Neural progenitor cell (in vitro differentiated cells): Measurements from ENCODE around the gene MTG1. TPM values are rescaled to one million over a fixed set of nuclear protein-coding genes. Genes with fewer than 3 reads are reported as not detected.

ENCODE experiments used
- DNase-seq: peaks from one replicate; pipeline ENCODE4 v3.0.0-alpha.2; 2016; ENCODE audit warnings: low spot score
- H2AFZ ChIP-seq: fragments of 200-600 bp; sonication (generic); replicated peaks from 2 replicates; pipeline ENCODE4 v1.6.1; 2016; ENCODE audit warnings: antibody characterized with exemption
- H3F3A ChIP-seq: fragments of 200-600 bp; sonication (generic); 2 replicates; pipeline ENCODE4 v1.6.1; 2016; ENCODE audit warnings: antibody characterized with exemption, low read depth
- H3K27ac ChIP-seq: fragments of 200-600 bp; sonication (generic); 2 replicates; pipeline ENCODE4 v1.5.1; 2016; ENCODE audit warnings: mild to moderate bottlenecking
- H3K27me3 ChIP-seq: fragments of 200-600 bp; sonication (generic); 2 replicates; pipeline ENCODE4 v1.6.1; 2016; ENCODE audit warnings: mild to moderate bottlenecking, moderate library complexity
- H3K36me3 ChIP-seq: fragments of 200-600 bp; sonication (generic); 2 replicates; pipeline ENCODE4 v1.5.1; 2016
- H3K4me1 ChIP-seq: fragments of 200-600 bp; sonication (generic); 2 replicates; pipeline ENCODE4 v1.6.1; 2016; ENCODE audit warnings: mixed run types
- H3K4me2 ChIP-seq: fragments of 200-600 bp; sonication (generic); 2 replicates; pipeline ENCODE4 v1.6.1; 2016
- H3K4me3 ChIP-seq: fragments of 200-600 bp; sonication (generic); 2 replicates; pipeline ENCODE4 v1.5.1; 2016
- H3K79me2 ChIP-seq: fragments of 200-600 bp; sonication (generic); 2 replicates; pipeline ENCODE4 v1.6.1; 2016; ENCODE audit warnings: low read depth
- H3K9ac ChIP-seq: fragments of 200-600 bp; sonication (generic); 2 replicates; pipeline ENCODE4 v1.6.1; 2016
- H3K9me3 ChIP-seq: fragments of 200-600 bp; sonication (generic); 2 replicates; pipeline ENCODE4 v1.5.1; 2016; ENCODE audit warnings: low read depth
- H4K20me1 ChIP-seq: fragments of 200-600 bp; sonication (generic); 2 replicates; pipeline ENCODE4 v1.6.1; 2016; ENCODE audit warnings: low read depth
- H3K27ac Mint-ChIP-seq: 3 replicates; pipeline ENCODE4 v1.8.0; 2021; ENCODE audit warnings: mixed read lengths
- H3K27me3 Mint-ChIP-seq: 2 replicates; pipeline ENCODE4 v1.8.0; 2022; ENCODE audit warnings: low read depth, mild to moderate bottlenecking, inconsistent platforms, moderate library complexity, mixed read lengths; ENCODE audit not compliant: insufficient read depth
- H3K36me3 Mint-ChIP-seq: 3 replicates; pipeline ENCODE4 v1.8.0; 2021; ENCODE audit warnings: mixed read lengths
- H3K4me1 Mint-ChIP-seq: 3 replicates; pipeline ENCODE4 v1.8.0; 2021; ENCODE audit warnings: mixed read lengths
- H3K4me3 Mint-ChIP-seq: 3 replicates; pipeline ENCODE4 v1.8.0; 2021; ENCODE audit warnings: mild to moderate bottlenecking, moderate library complexity, mixed read lengths
- H3K9me3 Mint-ChIP-seq: 3 replicates; pipeline ENCODE4 v1.8.0; 2020; ENCODE audit warnings: mixed read lengths
- CTCF ChIP-seq: fragments of 200-600 bp; sonication (generic); IDR thresholded peaks from 2 replicates; pipeline ENCODE4 v1.5.1; 2017; ENCODE audit warnings: antibody characterized with exemption, mild to moderate bottlenecking
- EZH2 ChIP-seq: fragments of 200-600 bp; sonication (generic); IDR thresholded peaks from 2 replicates; pipeline ENCODE4 v1.6.1; 2017; ENCODE audit warnings: antibody characterized with exemption, mild to moderate bottlenecking, moderate library complexity
- EZH2phosphoT487 ChIP-seq: fragments of 200-600 bp; sonication (generic); IDR thresholded peaks from 2 replicates; pipeline ENCODE4 v1.6.1; 2017; ENCODE audit warnings: antibody characterized with exemption
- total RNA-seq: library from RNA; depleted of rRNA; stranded (reverse); fragments of >200 nt; gene quantifications from 2 replicates; pipeline ENCODE4 v1.2.3, GENCODE V29; 2015; ENCODE audit warnings: low replicate concordance

MTG1 gene
- total RNA-seq, 1 donor from 2014 or later = 28.0 TPM

GRCh38 chr10:133441780-133442179 lies 47.8 kb downstream of the MTG1 start:
- no peaks in the 10 kb centered on the region for H3K27me3 ChIP-seq
- no peaks in the 10 kb centered on the region for H3K79me2 ChIP-seq
- Mint-ChIP-seq H3K9me3 (peaks cover 40% of the 10 kb centered on the region), H3K4me3 (no peak overlapping the region), H3K27me3 (peaks cover 7% of the 10 kb centered on the region), H3K27ac (no peak overlapping the region), H3K4me1 (no peaks in the 10 kb centered on the region), H3K36me3 (peaks cover 7% of the 10 kb centered on the region)
- H4K20me1 ChIP-seq = no peaks in the 10 kb centered on the region
- no peak overlapping the region for H3K9ac ChIP-seq
- H3K4me2 ChIP-seq = no peak overlapping the region
- no peak overlapping the region for H3K27ac ChIP-seq
- H2AFZ ChIP-seq = no peak overlapping the region
- no peaks in the 10 kb centered on the region for H3F3A ChIP-seq
- H3K9me3 ChIP-seq = no peaks in the 10 kb centered on the region
- no peaks in the 10 kb centered on the region for H3K4me1 ChIP-seq
- DNase-seq = no peak
- no peaks in the 10 kb centered on the region for H3K36me3 ChIP-seq
- TF ChIP-seq EZH2 (no peak), CTCF (no peak), EZH2phosphoT487 (no peak)
- H3K4me3 ChIP-seq = no peak overlapping the region

- DNase-seq = no peak
- Histone ChIP-seq H3K4me2 (no peak overlapping the region), H3K9ac (no peak overlapping the region), H3F3A (no peaks in the 10 kb centered on the region), H3K27ac (no peak overlapping the region), H2AFZ (no peak overlapping the region), H3K36me3 (no peaks in the 10 kb centered on the region), H3K4me3 (no peak overlapping the region), H3K9me3 (peaks cover 5% of the 10 kb centered on the region), H3K79me2 (no peaks in the 10 kb centered on the region), H3K4me1 (no peaks in the 10 kb centered on the region), H3K27me3 (no peaks in the 10 kb centered on the region), H4K20me1 (no peaks in the 10 kb centered on the region)
- H3K36me3 Mint-ChIP-seq = peaks cover 8% of the 10 kb centered on the region
- no peak overlapping the region for H3K27ac Mint-ChIP-seq
- no peaks in the 10 kb centered on the region for H3K4me1 Mint-ChIP-seq
- no peak overlapping the region for H3K4me3 Mint-ChIP-seq
- peaks cover 41% of the 10 kb centered on the region for H3K9me3 Mint-ChIP-seq
- H3K27me3 Mint-ChIP-seq = peaks cover 7% of the 10 kb centered on the region
- no peak for TF ChIP-seq EZH2phosphoT487
- no peak for TF ChIP-seq EZH2
- no peak for TF ChIP-seq CTCF
These were observed 48.4 kb downstream of the MTG1 start for GRCh38 chr10:133442191-133442966.

- H3K27me3 ChIP-seq = no peaks in the 10 kb centered on the region
- no peak for DNase-seq
- Mint-ChIP-seq H3K4me1 (no peaks in the 10 kb centered on the region), H3K27ac (no peak overlapping the region), H3K27me3 (peaks cover 7% of the 10 kb centered on the region), H3K9me3 (peaks cover 49% of the 10 kb centered on the region), H3K36me3 (peaks cover 8% of the 10 kb centered on the region), H3K4me3 (no peak overlapping the region)
- H3K9ac ChIP-seq = no peak overlapping the region
- H3K79me2 ChIP-seq = no peaks in the 10 kb centered on the region
- no peak for TF ChIP-seq EZH2phosphoT487
- TF ChIP-seq CTCF = no peak
- TF ChIP-seq EZH2 = no peak
- H3K9me3 ChIP-seq = peaks cover 6% of the 10 kb centered on the region
- no peak overlapping the region for H3K4me2 ChIP-seq
- no peak overlapping the region for H3K4me3 ChIP-seq
- no peak overlapping the region for H3K27ac ChIP-seq
- H3K4me1 ChIP-seq = no peaks in the 10 kb centered on the region
- H4K20me1 ChIP-seq = no peaks in the 10 kb centered on the region
- H3K36me3 ChIP-seq = no peaks in the 10 kb centered on the region
- H2AFZ ChIP-seq = no peak overlapping the region
- no peaks in the 10 kb centered on the region for H3F3A ChIP-seq
These were observed 49.3 kb downstream of the MTG1 start for GRCh38 chr10:133442967-133443924.
